Measurements from ENCODE around the gene UBE4B. TPM values are rescaled to one million over a fixed set of nuclear protein-coding genes. Genes with fewer than 3 reads are reported as not detected.
A peak's percentile ranks its signal among the peaks of the same experiment; 100 is the strongest.

The UBE4B gene
- total and polyA plus RNA-seq, 10 of the 15 experiments (the other 5 are each of a cell fraction or from before 2014, with no cell fraction given): 2.9 to 32.6 (median 20.7) TPM

DNA sequence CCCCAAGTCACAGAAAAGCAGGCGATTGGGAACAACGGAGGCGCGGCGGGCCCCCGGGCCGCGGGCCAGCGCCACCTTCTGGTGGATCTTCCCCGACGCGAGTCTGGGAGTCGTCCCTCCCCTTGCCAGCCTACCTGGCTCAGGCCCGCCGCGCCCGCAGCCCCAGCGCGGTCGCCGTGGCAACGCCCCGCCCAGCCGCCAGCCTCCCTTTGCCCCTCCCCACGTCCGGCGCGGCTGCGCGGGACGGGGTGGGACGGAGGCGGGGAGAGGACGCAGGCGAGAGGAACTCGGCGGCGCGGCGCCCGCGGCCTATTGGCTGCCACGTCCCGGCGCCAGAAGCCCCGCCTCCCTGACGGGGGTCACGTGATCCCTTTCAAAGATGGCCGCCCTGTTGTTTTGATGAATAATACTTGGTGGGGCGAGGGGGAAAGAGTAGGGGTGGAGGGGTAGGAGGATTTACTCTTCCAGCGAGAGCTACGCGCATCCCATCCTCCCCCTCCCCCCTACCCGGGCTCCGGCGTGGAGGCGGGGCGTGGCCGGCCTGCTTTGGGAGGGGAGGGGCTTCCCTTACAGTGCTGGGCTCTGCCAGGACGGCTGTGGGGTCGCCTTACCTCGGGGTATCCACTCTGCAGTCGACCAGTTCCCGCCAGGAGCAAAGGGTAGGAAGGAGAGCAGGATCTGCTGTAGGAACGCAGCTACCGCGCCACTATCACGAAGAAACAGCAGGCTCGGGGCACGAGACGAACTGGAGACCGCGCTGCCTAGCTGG, at the start of gene UBE4B (continued):
- TF ChIP-seq, protein P1, sequence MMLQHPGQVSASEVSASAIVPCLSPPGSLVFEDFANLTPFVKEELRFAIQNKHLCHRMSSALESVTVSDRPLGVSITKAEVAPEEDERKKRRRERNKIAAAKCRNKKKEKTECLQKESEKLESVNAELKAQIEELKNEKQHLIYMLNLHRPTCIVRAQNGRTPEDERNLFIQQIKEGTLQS (IDR thresholded peaks at IDR 0.05; ENCODE audit: borderline replicate concordance, extremely low read depth, low read depth, low read length): no peak
- TF ChIP-seq IKZF1 (conservative IDR thresholded peaks at IDR 0.05) (peak; percentile 86), SMAD5 (IDR thresholded peaks at IDR 0.05; ENCODE audit: low read depth) (no peak), SREBF1 (IDR thresholded peaks at IDR 0.05; ENCODE audit: low read length) (no peak; the same call in 1 of the 2 replicates), MTA3 (IDR thresholded peaks at IDR 0.05; ENCODE audit: borderline replicate concordance, low read length) (no peak), KDM1A (IDR thresholded peaks at IDR 0.05; ENCODE audit: borderline replicate concordance) (no peak), SMARCA5 (IDR thresholded peaks at IDR 0.05) (peak; percentile 92), RFX5 (IDR thresholded peaks at IDR 0.05; ENCODE audit: low read depth, low read length) (no peak), EGR1 (IDR thresholded peaks at IDR 0.05; ENCODE audit: borderline replicate concordance in 1 of 2, low read depth in 2 of 2, low read length in 2 of 2) (no peak), ZBED1 (IDR thresholded peaks at IDR 0.05; ENCODE audit: borderline replicate concordance) (no peak), KLF5 (IDR thresholded peaks at IDR 0.05; ENCODE audit: partially characterized antibody) (peak; percentile 68), STAT3 (IDR thresholded peaks at IDR 0.05; ENCODE audit: low read depth, low read length) (no peak)
- TF ChIP-seq, protein P2, sequence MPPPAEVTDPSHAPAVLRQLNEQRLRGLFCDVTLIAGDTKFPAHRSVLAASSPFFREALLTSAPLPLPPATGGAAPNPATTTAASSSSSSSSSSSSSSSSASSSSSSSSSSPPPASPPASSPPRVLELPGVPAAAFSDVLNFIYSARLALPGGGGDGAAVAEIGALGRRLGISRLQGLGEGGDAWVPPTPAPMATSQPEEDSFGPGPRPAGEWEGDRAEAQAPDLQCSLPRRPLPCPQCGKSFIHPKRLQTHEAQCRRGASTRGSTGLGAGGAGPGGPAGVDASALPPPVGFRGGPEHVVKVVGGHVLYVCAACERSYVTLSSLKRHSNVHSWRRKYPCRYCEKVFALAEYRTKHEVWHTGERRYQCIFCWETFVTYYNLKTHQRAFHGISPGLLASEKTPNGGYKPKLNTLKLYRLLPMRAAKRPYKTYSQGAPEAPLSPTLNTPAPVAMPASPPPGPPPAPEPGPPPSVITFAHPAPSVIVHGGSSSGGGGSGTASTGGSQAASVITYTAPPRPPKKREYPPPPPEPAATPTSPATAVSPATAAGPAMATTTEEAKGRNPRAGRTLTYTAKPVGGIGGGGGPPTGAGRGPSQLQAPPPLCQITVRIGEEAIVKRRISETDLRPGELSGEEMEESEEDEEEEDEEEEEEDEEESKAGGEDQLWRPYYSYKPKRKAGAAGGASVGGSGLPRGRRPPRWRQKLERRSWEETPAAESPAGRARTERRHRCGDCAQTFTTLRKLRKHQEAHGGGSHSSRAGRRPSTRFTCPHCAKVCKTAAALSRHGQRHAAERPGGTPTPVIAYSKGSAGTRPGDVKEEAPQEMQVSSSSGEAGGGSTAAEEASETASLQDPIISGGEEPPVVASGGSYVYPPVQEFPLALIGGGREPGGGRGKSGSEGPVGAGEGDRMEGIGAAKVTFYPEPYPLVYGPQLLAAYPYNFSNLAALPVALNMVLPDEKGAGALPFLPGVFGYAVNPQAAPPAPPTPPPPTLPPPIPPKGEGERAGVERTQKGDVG (CRISPR knock-in tag; IDR thresholded peaks at IDR 0.05): peak; percentile 90
- TF ChIP-seq, protein P3, sequence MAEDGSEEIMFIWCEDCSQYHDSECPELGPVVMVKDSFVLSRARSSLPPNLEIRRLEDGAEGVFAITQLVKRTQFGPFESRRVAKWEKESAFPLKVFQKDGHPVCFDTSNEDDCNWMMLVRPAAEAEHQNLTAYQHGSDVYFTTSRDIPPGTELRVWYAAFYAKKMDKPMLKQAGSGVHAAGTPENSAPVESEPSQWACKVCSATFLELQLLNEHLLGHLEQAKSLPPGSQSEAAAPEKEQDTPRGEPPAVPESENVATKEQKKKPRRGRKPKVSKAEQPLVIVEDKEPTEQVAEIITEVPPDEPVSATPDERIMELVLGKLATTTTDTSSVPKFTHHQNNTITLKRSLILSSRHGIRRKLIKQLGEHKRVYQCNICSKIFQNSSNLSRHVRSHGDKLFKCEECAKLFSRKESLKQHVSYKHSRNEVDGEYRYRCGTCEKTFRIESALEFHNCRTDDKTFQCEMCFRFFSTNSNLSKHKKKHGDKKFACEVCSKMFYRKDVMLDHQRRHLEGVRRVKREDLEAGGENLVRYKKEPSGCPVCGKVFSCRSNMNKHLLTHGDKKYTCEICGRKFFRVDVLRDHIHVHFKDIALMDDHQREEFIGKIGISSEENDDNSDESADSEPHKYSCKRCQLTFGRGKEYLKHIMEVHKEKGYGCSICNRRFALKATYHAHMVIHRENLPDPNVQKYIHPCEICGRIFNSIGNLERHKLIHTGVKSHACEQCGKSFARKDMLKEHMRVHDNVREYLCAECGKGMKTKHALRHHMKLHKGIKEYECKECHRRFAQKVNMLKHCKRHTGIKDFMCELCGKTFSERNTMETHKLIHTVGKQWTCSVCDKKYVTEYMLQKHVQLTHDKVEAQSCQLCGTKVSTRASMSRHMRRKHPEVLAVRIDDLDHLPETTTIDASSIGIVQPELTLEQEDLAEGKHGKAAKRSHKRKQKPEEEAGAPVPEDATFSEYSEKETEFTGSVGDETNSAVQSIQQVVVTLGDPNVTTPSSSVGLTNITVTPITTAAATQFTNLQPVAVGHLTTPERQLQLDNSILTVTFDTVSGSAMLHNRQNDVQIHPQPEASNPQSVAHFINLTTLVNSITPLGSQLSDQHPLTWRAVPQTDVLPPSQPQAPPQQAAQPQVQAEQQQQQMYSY (CRISPR knock-in tag; IDR thresholded peaks at IDR 0.05): peak; percentile 87; the same call in 1 of the 2 replicates
- TF ChIP-seq, protein P4, sequence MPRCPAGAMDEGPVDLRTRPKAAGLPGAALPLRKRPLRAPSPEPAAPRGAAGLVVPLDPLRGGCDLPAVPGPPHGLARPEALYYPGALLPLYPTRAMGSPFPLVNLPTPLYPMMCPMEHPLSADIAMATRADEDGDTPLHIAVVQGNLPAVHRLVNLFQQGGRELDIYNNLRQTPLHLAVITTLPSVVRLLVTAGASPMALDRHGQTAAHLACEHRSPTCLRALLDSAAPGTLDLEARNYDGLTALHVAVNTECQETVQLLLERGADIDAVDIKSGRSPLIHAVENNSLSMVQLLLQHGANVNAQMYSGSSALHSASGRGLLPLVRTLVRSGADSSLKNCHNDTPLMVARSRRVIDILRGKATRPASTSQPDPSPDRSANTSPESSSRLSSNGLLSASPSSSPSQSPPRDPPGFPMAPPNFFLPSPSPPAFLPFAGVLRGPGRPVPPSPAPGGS (IDR thresholded peaks at IDR 0.05; ENCODE audit: borderline replicate concordance, insufficient read depth, low read depth, low read length, poor library complexity, severe bottlenecking): no peak
- TF ChIP-seq, protein P5, sequence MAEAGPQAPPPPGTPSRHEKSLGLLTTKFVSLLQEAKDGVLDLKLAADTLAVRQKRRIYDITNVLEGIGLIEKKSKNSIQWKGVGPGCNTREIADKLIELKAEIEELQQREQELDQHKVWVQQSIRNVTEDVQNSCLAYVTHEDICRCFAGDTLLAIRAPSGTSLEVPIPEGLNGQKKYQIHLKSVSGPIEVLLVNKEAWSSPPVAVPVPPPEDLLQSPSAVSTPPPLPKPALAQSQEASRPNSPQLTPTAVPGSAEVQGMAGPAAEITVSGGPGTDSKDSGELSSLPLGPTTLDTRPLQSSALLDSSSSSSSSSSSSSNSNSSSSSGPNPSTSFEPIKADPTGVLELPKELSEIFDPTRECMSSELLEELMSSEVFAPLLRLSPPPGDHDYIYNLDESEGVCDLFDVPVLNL (IDR thresholded peaks at IDR 0.05; ENCODE audit: low read depth, low read length): no peak
